H1 (cell line): Measurements from ENCODE around the gene CPLANE1. TPM values are rescaled to one million over a fixed set of nuclear protein-coding genes. Genes with fewer than 3 reads are reported as not detected.

Source experiments
- JUND ChIP-seq: IDR thresholded peaks from 2 replicates; pipeline ENCODE4 v1.6.1; 2011; ENCODE audit warnings: mild to moderate bottlenecking, improper control_type of control experiment, low read length
- NANOG ChIP-seq: IDR thresholded peaks from 2 replicates; pipeline ENCODE4 v1.6.1; 2011; ENCODE audit warnings: low read length, low read depth, mild to moderate bottlenecking, inconsistent platforms; ENCODE audit not compliant: insufficient read depth, poor library complexity, severe bottlenecking
- SIX5 ChIP-seq: IDR thresholded peaks from 2 replicates; pipeline ENCODE4 v1.6.1; 2011; ENCODE audit warnings: mild to moderate bottlenecking, low read depth, low read length
- SRF ChIP-seq: IDR thresholded peaks from 2 replicates; pipeline ENCODE4 v1.6.1; 2011; ENCODE audit warnings: mild to moderate bottlenecking, low read depth, low read length, moderate library complexity
- TBP ChIP-seq: IDR thresholded peaks from 2 replicates; pipeline ENCODE4 v1.6.1; 2011; ENCODE audit warnings: low read depth, low read length, improper control_type of control experiment
- polyA plus RNA-seq, 7 experiments: library from polyadenylated mRNA; depleted of rRNA in 3 of 7; stranded (reverse) in 5 of 7; unstranded in 2 of 7; fragments of >200 nt in 5 of 7; fragments of 200-250 nt in 2 of 7; gene quantifications; 1 replicate in 5 of 7; 2 replicates in 1 of 7; 4 replicates in 1 of 7; pipeline versions ENCODE4 v1.2.1 to v1.2.3, GENCODE V29; 2011 to 2013; ENCODE audit warnings: missing spikeins in 2 of 7, mixed read lengths in 2 of 7
- total RNA-seq: library from RNA; stranded (reverse); fragmentation: NEBNext Ultra II Directional; extraction: Animal tissue kit (Norgen Biotek cat#: 25700); gene quantifications from 2 replicates; pipeline ENCODE4 v1.2.1, GENCODE V29; 2021
- TF ChIP-seq, protein P1 (sequence below): IDR thresholded peaks from 2 replicates; pipeline ENCODE4 v1.6.1; 2012; ENCODE audit warnings: low read length, inconsistent platforms

Gene CPLANE1
- total and polyA plus RNA-seq, 2 of the 8 experiments (the other 6 are each of a cell fraction or from before 2014, with no cell fraction given) = 2.2 to 8.8 TPM

DNA sequence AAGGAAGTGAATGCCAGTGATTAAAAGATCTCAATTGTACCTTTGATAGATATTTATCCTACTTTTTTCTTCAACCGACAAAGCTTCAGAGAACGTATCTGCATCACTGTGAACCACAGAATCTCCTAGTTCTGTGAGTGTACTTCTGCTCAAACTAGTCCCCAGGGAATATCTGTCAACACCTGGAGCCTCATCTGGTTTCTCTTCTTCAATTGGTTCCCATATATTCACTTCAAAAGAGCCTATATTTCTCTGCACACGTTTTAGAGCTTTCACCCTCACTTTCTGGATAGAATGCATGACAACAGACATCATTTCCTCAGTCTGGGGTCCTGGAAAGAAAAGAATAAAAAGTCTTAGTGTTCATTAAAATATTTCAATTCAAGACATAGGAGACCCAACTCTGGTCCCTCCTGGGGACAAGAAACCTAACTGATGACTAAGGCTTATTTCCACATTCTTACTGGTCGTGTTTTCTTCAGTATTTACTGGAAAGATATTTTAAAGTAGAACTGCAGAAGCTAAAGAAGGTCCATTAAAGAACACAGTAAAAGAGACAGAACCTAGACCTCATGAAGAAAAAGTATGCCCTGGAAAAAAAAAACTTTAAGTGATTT, 64.3 kb downstream of the CPLANE1 start (continued):
- TF ChIP-seq SIX5 (no peak), NANOG (no peak), TBP (no peak), JUND (no peak), SRF (no peak)
- TF ChIP-seq, protein P1, sequence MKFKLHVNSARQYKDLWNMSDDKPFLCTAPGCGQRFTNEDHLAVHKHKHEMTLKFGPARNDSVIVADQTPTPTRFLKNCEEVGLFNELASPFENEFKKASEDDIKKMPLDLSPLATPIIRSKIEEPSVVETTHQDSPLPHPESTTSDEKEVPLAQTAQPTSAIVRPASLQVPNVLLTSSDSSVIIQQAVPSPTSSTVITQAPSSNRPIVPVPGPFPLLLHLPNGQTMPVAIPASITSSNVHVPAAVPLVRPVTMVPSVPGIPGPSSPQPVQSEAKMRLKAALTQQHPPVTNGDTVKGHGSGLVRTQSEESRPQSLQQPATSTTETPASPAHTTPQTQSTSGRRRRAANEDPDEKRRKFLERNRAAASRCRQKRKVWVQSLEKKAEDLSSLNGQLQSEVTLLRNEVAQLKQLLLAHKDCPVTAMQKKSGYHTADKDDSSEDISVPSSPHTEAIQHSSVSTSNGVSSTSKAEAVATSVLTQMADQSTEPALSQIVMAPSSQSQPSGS = no peak
- TF ChIP-seq, all 59 proteins: peak for 0
